Gastroesophageal sphincter (tissue), 2 donors: Measurements from ENCODE around the gene TP53INP2.

Experiments used
- EP300 ChIP-seq: sonication (generic); formaldehyde crosslinking; IDR thresholded peaks from one replicate; pipeline ENCODE4 v1.6.1; 2017; ENCODE audit warnings: antibody characterized with exemption, mild to moderate bottlenecking
- POLR2A ChIP-seq, 2 donors: fragments of 450-650 bp; IDR thresholded peaks; one replicate each; pipeline ENCODE4 v1.6.1; 2017; ENCODE audit warnings: antibody characterized with exemption in 2 of 2, mild to moderate bottlenecking in 2 of 2, moderate library complexity in 1 of 2
- POLR2AphosphoS5 ChIP-seq: sonication (generic); formaldehyde crosslinking; IDR thresholded peaks from one replicate; pipeline ENCODE4 v1.6.1; 2017; ENCODE audit warnings: antibody characterized with exemption

GRCh38 chr20:34729416-34729815 lies 25.3 kb downstream of the TP53INP2 start:
- TF ChIP-seq POLR2A (IDR thresholded peaks at IDR 0.05): no peak
- no peak for TF ChIP-seq EP300
- TF ChIP-seq POLR2AphosphoS5: no peak
